Pancreas (tissue), 10 donors: ENCODE data around the gene SLCO4A1. TPM values are rescaled to one million over a fixed set of nuclear protein-coding genes. Genes with fewer than 3 reads are reported as not detected.

Experiments
- ATAC-seq, 4 donors: fragments of 200-7000 bp; cut with Tn5 transposase; one replicate each; pipeline versions ENCODE4 v1.8.0 to v1.9.1; 2020; ENCODE audit warnings: mild to moderate bottlenecking in 4 of 4, moderate library complexity in 4 of 4
- DNase-seq, 6 donors: peaks; one replicate each; pipeline ENCODE4 v3.0.0-alpha.2; 2020
- FAIRE-seq: peaks from 2 replicates; lab custom pipeline; 2012; peaks lifted over from hg19 to GRCh38; lab: Jason Lieb, UNC
- H3K27ac ChIP-seq, 4 donors: fragments of 200-600 bp; sonication (generic); 1 replicate in 3 of 4; 2 replicates in 1 of 4; pipeline versions ENCODE4 v1.5.0 to v1.8.0; 2020
- H3K27me3 ChIP-seq, 4 donors: fragments of 200-600 bp; one replicate each; pipeline ENCODE4 v1.8.0; 2021
- H3K36me3 ChIP-seq, 3 donors: fragments of 200-600 bp; sonication (generic) in 1 of 3; one replicate each; pipeline versions ENCODE4 v1.5.0 to v1.8.0; 2020 to 2021
- H3K4me1 ChIP-seq, 3 donors: fragments of 200-600 bp; one replicate each; pipeline ENCODE4 v1.8.0; 2021
- H3K4me3 ChIP-seq, 4 donors: fragments of 200-600 bp; sonication (generic) in 2 of 4; one replicate each; pipeline versions ENCODE4 v1.5.0 to v1.8.0; 2020 to 2021
- H3K9me3 ChIP-seq, 4 donors: fragments of 200-600 bp; one replicate each; pipeline ENCODE4 v1.8.0; 2021
- CTCF ChIP-seq, 4 donors: fragments of 200-600 bp; sonication (generic) in 3 of 4; IDR thresholded peaks; one replicate each; pipeline versions ENCODE4 v1.5.0 to v1.8.0; 2021; ENCODE audit warnings: antibody characterized with exemption in 4 of 4
- WGBS, 2 donors: extraction: QIAGEN DNeasy Blood & Tissue Kit; methylation state at CpG; one replicate each; pipeline ENCODE4 v1.1.7; 2013; 5-methylcytosine and 5-hydroxymethylcytosine counted together
- intact Hi-C, 3 donors: fragments of 100-400 bp; cut with DNase I; formaldehyde crosslinking; loops; one replicate each; pipeline versions ENCODE4 v1.11.1 to v1.14.2; 2022
- polyA plus RNA-seq, 2 donors: library from polyadenylated mRNA; stranded (reverse); fragments of 200-250 nt; gene quantifications; one replicate each; pipeline ENCODE4 v1.2.3, GENCODE V29; 2013
- total RNA-seq, 6 donors: library from RNA; stranded (reverse); fragmentation: NEBNext Ultra II Directional in 4 of 6; extraction: Animal tissue kit (Norgen Biotek cat#: 25700) in 4 of 6; gene quantifications; one replicate each; pipeline versions ENCODE4 v1.2.1 to v1.2.4, GENCODE V29; 2021 to 2023
- donor health status: healthy with polysubstance abuse.
- donor health status: DM: no; HTN: no; CAD: no; lungs with moderate emphysema.
- donor health status: DM: no; HTN: no; CAD: no.
- donor health status: control.
- donor health status: control.
- donor health status: Bipolar disorder and iron deficiency.
- donor health status: DM: yes; HTN: yes; CAD: no.
- donor health status: DM: no; HTN: no; CAD: no.
- donor health status: DM: no; HTN: no; CAD: no.
- donor health status: DM: yes; HTN: yes; CAD: no.

SLCO4A1 gene
- total and polyA plus RNA-seq, 8 donors, result 1.2 to 15.9 (median 2.2) TPM

- ATAC-seq, result no peak
- no peak for FAIRE-seq
- intact Hi-C loops, result no loop called here
- H3K36me3 ChIP-seq, result no peaks in the 10 kb centered on the region
- H3K4me3 ChIP-seq, result no peak overlapping the region
- H3K9me3 ChIP-seq, result no peaks in the 10 kb centered on the region
- peaks cover 2 to 7% (median 4%) of the 10 kb centered on the region in 3 donors for H3K4me1 ChIP-seq
- 38 to 47% methylated on average over 6 of the region's 6 CpGs for WGBS, 2 donors
- peak in 2 of 6 donors; percentile 25 to 30 for DNase-seq
- peak overlapping the region in 1 of 4 donors; percentile 41 for H3K27ac ChIP-seq
- H3K27me3 ChIP-seq, result no peaks in the 10 kb centered on the region
- TF ChIP-seq CTCF (IDR thresholded peaks at IDR 0.05), result no peak
Measured at GRCh38 chr20:62628691-62629090, 13.6 kb upstream of the SLCO4A1 start.

DNA sequence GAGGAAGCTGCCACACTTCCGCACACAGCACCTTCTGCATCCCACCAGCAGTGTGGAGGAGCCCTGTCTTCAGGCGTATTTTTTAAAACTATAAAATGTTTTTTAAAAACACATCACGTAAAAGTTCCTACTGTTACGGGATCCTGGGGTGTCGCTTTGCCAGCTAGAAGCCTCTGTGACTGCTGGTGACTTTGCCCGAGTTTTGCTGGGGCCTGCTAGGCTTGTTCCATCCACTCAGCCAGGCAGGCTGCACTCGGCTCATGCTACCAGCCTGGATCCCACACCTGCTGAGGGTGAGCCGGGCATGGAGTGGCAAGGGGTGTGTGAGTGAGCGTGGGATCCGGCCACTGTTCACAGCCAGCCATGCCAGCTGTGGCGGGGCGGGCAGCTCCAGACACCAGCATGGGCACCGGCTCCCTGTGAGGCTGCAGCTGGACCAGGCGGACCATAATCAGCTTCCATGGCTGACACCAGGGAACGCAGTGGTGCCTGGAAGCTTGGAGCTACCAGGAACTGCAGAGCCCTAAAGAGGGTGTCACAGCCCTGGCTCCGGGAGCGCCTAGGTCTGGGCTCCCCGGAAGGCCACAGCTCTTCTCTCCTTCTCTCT lies 12.3 kb upstream of the SLCO4A1 start:
- DNase-seq (peak in 2 of 6 donors; percentile 25 to 52), FAIRE-seq (no peak), ATAC-seq (no peak)
- no peaks in the 10 kb centered on the region for H3K36me3 ChIP-seq
- intact Hi-C loops, result no loop called here
- H3K9me3 ChIP-seq, result no peaks in the 10 kb centered on the region
- no peak overlapping the region for H3K27ac ChIP-seq
- no peaks in the 10 kb centered on the region for H3K4me1 ChIP-seq
- WGBS, 2 donors, result 90 to 94% methylated on average over 17 to 18 of the region's 18 CpGs
- no peaks in the 10 kb centered on the region for H3K27me3 ChIP-seq
- no peak overlapping the region for H3K4me3 ChIP-seq
- TF ChIP-seq CTCF (IDR thresholded peaks at IDR 0.05), result no peak

DNA sequence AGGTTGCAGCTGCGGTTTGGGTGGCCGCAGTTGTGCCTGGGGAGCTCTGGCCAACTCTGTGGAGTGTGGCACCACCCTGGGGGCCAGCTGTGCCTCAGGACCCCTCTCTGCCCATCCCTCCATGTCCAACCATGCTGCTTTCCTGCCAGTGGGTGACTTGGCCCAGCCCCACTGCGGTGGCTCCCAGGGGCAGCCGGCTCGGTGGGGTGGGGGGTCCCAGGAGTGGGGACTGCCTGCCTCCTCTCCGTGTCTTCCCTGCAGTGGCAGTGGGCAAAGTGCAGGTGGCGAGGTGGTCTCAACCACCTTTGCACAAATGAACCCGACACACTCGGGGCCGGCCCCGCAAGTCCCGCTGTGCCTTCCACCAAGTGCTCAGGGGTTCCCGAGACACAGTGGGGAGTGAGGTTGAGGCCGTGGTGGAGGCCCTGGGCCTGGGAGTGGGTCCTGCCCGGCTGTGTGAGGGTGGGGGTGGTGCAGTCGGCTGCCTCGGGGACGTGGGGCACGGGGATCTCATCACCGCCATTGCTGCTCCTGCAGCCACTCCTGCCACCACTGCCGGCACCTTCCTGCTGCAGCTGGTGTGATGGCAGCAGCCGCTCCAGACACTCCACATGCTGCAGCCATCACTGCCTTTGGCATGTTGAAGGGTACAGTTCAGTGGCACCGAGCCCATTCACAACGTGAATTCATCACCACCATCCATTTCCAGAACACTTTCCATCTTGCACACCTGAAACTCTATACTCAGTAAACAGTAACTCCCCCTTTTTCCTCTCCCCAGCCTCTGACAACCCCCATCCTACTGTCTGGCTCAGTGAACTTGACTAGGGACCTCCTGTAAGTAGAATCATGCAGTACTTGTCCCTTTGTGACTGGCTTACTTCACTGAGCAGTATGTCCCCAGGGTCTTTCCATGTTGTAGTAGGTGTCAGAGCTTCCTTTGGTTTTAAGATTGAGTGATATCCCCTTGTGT lies 10.7 kb upstream of the SLCO4A1 start:
- Histone ChIP-seq H3K27me3 (no peaks in the 10 kb centered on the region), H3K4me1 (no peaks in the 10 kb centered on the region), H3K36me3 (no peaks in the 10 kb centered on the region), H3K27ac (no peak overlapping the region), H3K4me3 (no peak overlapping the region), H3K9me3 (no peaks in the 10 kb centered on the region)
- no peak for TF ChIP-seq CTCF (IDR thresholded peaks at IDR 0.05)
- peak in 2 of 6 donors; percentile 22 to 63 for DNase-seq
- no peak for FAIRE-seq
- intact Hi-C loops, result no loop called here
- WGBS, 2 donors, result 68 to 70% methylated on average over 24 of the region's 24 CpGs
- ATAC-seq, result no peak

GRCh38 chr20:62632575-62633090 lies 9.7 kb upstream of the SLCO4A1 start:
- DNase-seq (no peak), FAIRE-seq (no peak), ATAC-seq (no peak)
- Histone ChIP-seq H3K4me3 (no peak overlapping the region), H3K36me3 (no peaks in the 10 kb centered on the region), H3K27ac (no peak overlapping the region), H3K9me3 (no peaks in the 10 kb centered on the region), H3K27me3 (no peaks in the 10 kb centered on the region), H3K4me1 (no peaks in the 10 kb centered on the region)
- TF ChIP-seq CTCF (IDR thresholded peaks at IDR 0.05), result no peak
- WGBS, 2 donors, result 29 to 39% methylated on average over 7 of the region's 7 CpGs
- intact Hi-C loops, result no loop called here
